ENCODE measurements around the gene STK17B. TPM values are rescaled to one million over a fixed set of nuclear protein-coding genes. Genes with fewer than 3 reads are reported as not detected.

STK17B gene
- total and polyA plus RNA-seq, 2 of the 8 experiments (the other 6 are each of a cell fraction or from before 2014, with no cell fraction given): 1.8 to 10.5 TPM

GRCh38 chr2:196163285-196163684 is 8.1 kb downstream of the STK17B start (continued):
- TF ChIP-seq PHF8 (conservative IDR thresholded peaks at IDR 0.05; ENCODE audit: low read depth, low read length) (no peak), CBX8 (IDR thresholded peaks at IDR 0.05; ENCODE audit: borderline replicate concordance, low read depth, low read length) (no peak), TEAD4 (IDR thresholded peaks at IDR 0.05; ENCODE audit: low read depth, low read length) (no peak), CHD2 (IDR thresholded peaks at IDR 0.05; ENCODE audit: low read length) (no peak), KDM1A (IDR thresholded peaks at IDR 0.05; ENCODE audit: borderline replicate concordance, low read length) (no peak), SRF (IDR thresholded peaks at IDR 0.05; ENCODE audit: low read depth, low read length) (no peak), RAD21 (IDR thresholded peaks at IDR 0.05 in 1 of 2, conservative IDR thresholded peaks at IDR 0.05 in 1 of 2; ENCODE audit: low read depth in 2 of 2, low read length in 2 of 2) (no peak), SAP30 (IDR thresholded peaks at IDR 0.05; ENCODE audit: insufficient read depth, insufficient replicate concordance, low read length) (no peak)

Data from H1 (cell line).